ENCODE data around the gene PDXP.

The PDXP gene

GRCh38 chr22:37703906-37704305 lies 45.4 kb downstream of the PDXP start:
- DNase-seq: no peak

- no peak for DNase-seq
These were observed 46.1 kb downstream of the PDXP start for GRCh38 chr22:37704645-37705044.

- DNase-seq: no peak
These were observed 46.7 kb downstream of the PDXP start for GRCh38 chr22:37705205-37705604.

- DNase-seq: no peak
These were observed 50.3 kb downstream of the PDXP start for GRCh38 chr22:37708580-37709444.

- no peak for DNase-seq
These were observed 50.9 kb downstream of the PDXP start for GRCh38 chr22:37709445-37709765.

- no peak for DNase-seq
These were observed 52.2 kb downstream of the PDXP start for GRCh38 chr22:37710675-37711074.

GRCh38 chr22:37711490-37711889 lies 53.0 kb downstream of the PDXP start:
- DNase-seq: no peak

GRCh38 chr22:37713761-37714160 lies 55.2 kb downstream of the PDXP start:
- DNase-seq: no peak

- DNase-seq: no peak
These were observed 56.1 kb downstream of the PDXP start for GRCh38 chr22:37714634-37715033.

- no peak for DNase-seq
These were observed 57.2 kb downstream of the PDXP start for GRCh38 chr22:37715760-37716159.

Measured in retina (tissue), 1 donor.